ENCODE results near the gene PCGF5.

The PCGF5 gene

DNA sequence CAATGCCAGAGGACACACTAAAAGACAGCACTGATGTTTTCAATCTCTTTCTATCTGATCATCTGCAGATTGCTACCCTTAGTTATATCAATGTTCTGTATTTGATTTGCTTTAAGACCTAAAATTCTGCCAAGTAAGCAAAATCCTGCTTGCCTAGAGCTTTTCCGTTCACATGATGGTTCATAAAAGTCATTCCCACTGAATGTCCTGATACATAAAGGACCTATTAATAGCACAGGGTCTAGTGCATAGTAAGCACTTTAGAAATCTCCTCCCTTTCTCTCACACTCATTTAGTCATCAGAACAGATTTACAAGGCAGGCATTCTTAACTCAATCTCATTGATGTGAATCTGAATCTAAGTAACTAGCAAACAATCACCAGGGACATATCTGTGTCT is 68.8 kb downstream of the PCGF5 start:
- Histone ChIP-seq H3K27ac (ENCODE audit: extremely low read depth, low read depth, low read length) (no peak overlapping the region), H3K4me1 (ENCODE audit: control insufficient read depth, insufficient read depth, low read length) (no peaks in the 10 kb centered on the region), H3K4me3 (ENCODE audit: low read depth, low read length) (no peak overlapping the region), H3K36me3 (ENCODE audit: control insufficient read depth in 2 of 2, insufficient read depth in 1 of 2, low read length in 2 of 2) (peaks cover 0 to 4% of the 10 kb centered on the region in 2 experiments; a peak in 1 of 3 replicates), H3K9me3 (ENCODE audit: control insufficient read depth, insufficient read depth, low read depth, low read length) (no peaks in the 10 kb centered on the region)
- TF ChIP-seq ZNF704 (tag by site-specific recombination; IDR thresholded peaks at IDR 0.05) (no peak), ZNF530 (tag by site-specific recombination; IDR thresholded peaks at IDR 0.05; ENCODE audit: low read depth) (no peak), ZNF561 (tag by site-specific recombination; IDR thresholded peaks at IDR 0.05; ENCODE audit: borderline replicate concordance) (no peak), ZNF624 (tag by site-specific recombination; IDR thresholded peaks at IDR 0.05) (no peak)
- ChIA-PET POLR2A (no interaction called here), CTCF (interaction anchor here (1.0 to 1.3 kb wide), 2 partner anchors 8 to 9 kb away, joined by 3 read pairs; no protein-coding TSS in a partner anchor)

DNA sequence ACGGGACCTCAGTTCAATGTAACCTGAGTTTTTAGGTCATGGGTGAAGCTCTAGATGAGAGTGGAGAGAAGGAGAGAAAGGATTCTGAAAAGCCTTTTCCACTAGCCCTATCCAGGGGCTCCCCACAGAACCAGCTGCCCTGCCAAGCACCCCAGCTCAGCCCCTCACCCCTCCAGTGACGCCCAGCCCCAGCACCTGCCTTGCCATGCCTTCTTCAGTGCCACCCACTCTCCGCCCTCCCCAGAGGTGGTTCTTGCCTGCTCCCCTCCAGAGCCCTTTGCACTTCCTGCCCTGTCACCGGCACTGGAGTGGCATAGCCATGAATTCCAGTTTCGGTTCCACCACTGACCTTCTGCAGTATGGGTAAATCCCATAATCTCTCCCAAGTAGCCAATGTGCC is 70.1 kb downstream of the PCGF5 start:
- ChIA-PET POLR2A (no interaction called here), CTCF (no interaction called here)
- TF ChIP-seq ZNF843 (tag by site-specific recombination; IDR thresholded peaks at IDR 0.05) (no peak), ZBTB7A (tag by site-specific recombination; IDR thresholded peaks at IDR 0.05; ENCODE audit: low read depth) (no peak), ZNF302 (tag by site-specific recombination; IDR thresholded peaks at IDR 0.05; ENCODE audit: low read depth) (no peak), ZNF501 (tag by site-specific recombination; IDR thresholded peaks at IDR 0.05) (no peak), ZFP3 (tag by site-specific recombination; IDR thresholded peaks at IDR 0.05; ENCODE audit: low read depth) (no peak), ZNF2 (tag by site-specific recombination; IDR thresholded peaks at IDR 0.05) (no peak), PRDM2 (tag by site-specific recombination; IDR thresholded peaks at IDR 0.05; ENCODE audit: borderline replicate concordance) (no peak), ZNF324 (tag by site-specific recombination; IDR thresholded peaks at IDR 0.05) (no peak), MEIS1 (CRISPR knock-in tag; IDR thresholded peaks at IDR 0.05; ENCODE audit: borderline replicate concordance) (no peak), ZNF140 (tag by site-specific recombination; IDR thresholded peaks at IDR 0.05) (no peak), ZNF169 (tag by site-specific recombination; IDR thresholded peaks at IDR 0.05) (no peak), ZNF157 (tag by site-specific recombination; IDR thresholded peaks at IDR 0.05) (no peak), ZBTB48 (tag by site-specific recombination; IDR thresholded peaks at IDR 0.05) (no peak)
- TF ChIP-seq, protein P1, sequence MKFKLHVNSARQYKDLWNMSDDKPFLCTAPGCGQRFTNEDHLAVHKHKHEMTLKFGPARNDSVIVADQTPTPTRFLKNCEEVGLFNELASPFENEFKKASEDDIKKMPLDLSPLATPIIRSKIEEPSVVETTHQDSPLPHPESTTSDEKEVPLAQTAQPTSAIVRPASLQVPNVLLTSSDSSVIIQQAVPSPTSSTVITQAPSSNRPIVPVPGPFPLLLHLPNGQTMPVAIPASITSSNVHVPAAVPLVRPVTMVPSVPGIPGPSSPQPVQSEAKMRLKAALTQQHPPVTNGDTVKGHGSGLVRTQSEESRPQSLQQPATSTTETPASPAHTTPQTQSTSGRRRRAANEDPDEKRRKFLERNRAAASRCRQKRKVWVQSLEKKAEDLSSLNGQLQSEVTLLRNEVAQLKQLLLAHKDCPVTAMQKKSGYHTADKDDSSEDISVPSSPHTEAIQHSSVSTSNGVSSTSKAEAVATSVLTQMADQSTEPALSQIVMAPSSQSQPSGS (tag by site-specific recombination; IDR thresholded peaks at IDR 0.05; ENCODE audit: low read depth): no peak
- Histone ChIP-seq H3K27ac (ENCODE audit: extremely low read depth, low read depth, low read length) (no peak overlapping the region), H3K4me3 (ENCODE audit: low read depth, low read length) (no peak overlapping the region), H3K4me1 (ENCODE audit: control insufficient read depth, insufficient read depth, low read length) (no peaks in the 10 kb centered on the region), H3K36me3 (ENCODE audit: control insufficient read depth in 2 of 2, insufficient read depth in 1 of 2, low read length in 2 of 2) (no peaks in the 10 kb centered on the region), H3K9me3 (ENCODE audit: control insufficient read depth, insufficient read depth, low read depth, low read length) (no peaks in the 10 kb centered on the region)

Data from HEK293 (cell line).